DND-41 (cell line): Measurements from ENCODE around the gene EXO1.

Experiments
- ATAC-seq: fragments of 200-7000 bp; cut with Tn5 transposase; 3 replicates; pipeline ENCODE4 v1.9.1; 2021; ENCODE audit warnings: low read depth; ENCODE audit not compliant: insufficient read depth
- DNase-seq: peaks from one replicate; pipeline ENCODE4 v3.0.0-alpha.2; 2020
- H2AFZ ChIP-seq: 2 replicates; pipeline ENCODE4 v1.6.0; 2012; ENCODE audit warnings: low read depth, low read length
- H3K27ac ChIP-seq: 2 replicates; pipeline ENCODE4 v1.5.1; 2012; ENCODE audit warnings: low read length, inconsistent platforms
- H3K27me3 ChIP-seq: fragments of 200-600 bp; sonication (generic); 2 replicates; pipeline ENCODE4 v1.6.0; 2012; ENCODE audit warnings: low read length, mild to moderate bottlenecking, inconsistent platforms; ENCODE audit not compliant: insufficient read depth, poor library complexity
- H3K36me3 ChIP-seq: 2 replicates; pipeline ENCODE4 v1.5.1; 2012; ENCODE audit warnings: low read length, inconsistent platforms; ENCODE audit not compliant: insufficient read depth
- H3K4me1 ChIP-seq: 2 replicates; pipeline ENCODE4 v1.5.1; 2012; ENCODE audit warnings: mild to moderate bottlenecking, low read length; ENCODE audit not compliant: insufficient read depth
- H3K4me2 ChIP-seq: 2 replicates; pipeline ENCODE4 v1.6.0; 2012; ENCODE audit warnings: mild to moderate bottlenecking, moderate library complexity, low read length, inconsistent platforms; ENCODE audit not compliant: insufficient read depth
- H3K4me3 ChIP-seq, 2 experiments: fragments of 200-600 bp in 1 of 2; shearing (Covaris generic) in 1 of 2; 2 replicates each; pipeline ENCODE4 v1.5.1; 2012 to 2016; ENCODE audit warnings: inconsistent platforms in 2 of 2, low read length in 2 of 2, mild to moderate bottlenecking in 2 of 2, low read depth in 1 of 2, moderate library complexity in 1 of 2
- H3K79me2 ChIP-seq: 2 replicates; pipeline ENCODE4 v1.6.0; 2012; ENCODE audit warnings: low read length, inconsistent platforms; ENCODE audit not compliant: insufficient read depth
- H3K9ac ChIP-seq: 2 replicates; pipeline ENCODE4 v1.6.0; 2012; ENCODE audit warnings: low read depth, mild to moderate bottlenecking, inconsistent platforms, low read length, moderate library complexity
- H3K9me3 ChIP-seq: 2 replicates; pipeline ENCODE4 v1.5.1; 2012; ENCODE audit warnings: low read length, moderate library complexity, mild to moderate bottlenecking, inconsistent platforms; ENCODE audit not compliant: insufficient read depth, severe bottlenecking
- H4K20me1 ChIP-seq: 2 replicates; pipeline ENCODE4 v1.6.0; 2012; ENCODE audit warnings: low read length; ENCODE audit not compliant: insufficient read depth
- CTCF ChIP-seq: IDR thresholded peaks from 2 replicates; pipeline ENCODE4 v1.5.1; 2012; ENCODE audit warnings: borderline replicate concordance, low read length, moderate library complexity, mild to moderate bottlenecking; ENCODE audit not compliant: poor library complexity, severe bottlenecking; ENCODE audit errors: extremely low read depth
- EZH2 ChIP-seq: IDR thresholded peaks from 3 replicates; pipeline ENCODE4 v1.6.1; 2012; ENCODE audit warnings: borderline replicate concordance, low read depth, mild to moderate bottlenecking, moderate library complexity, low read length, inconsistent platforms; ENCODE audit not compliant: severe bottlenecking

Gene EXO1

GRCh38 chr1:241834733-241835377, 13.1 kb upstream of the EXO1 start:
- no peaks in the 10 kb centered on the region for H4K20me1 ChIP-seq
- no peaks in the 10 kb centered on the region for H3K4me1 ChIP-seq
- no peak overlapping the region for H3K4me2 ChIP-seq
- H3K9ac ChIP-seq, result no peak overlapping the region
- H3K27ac ChIP-seq, result no peak overlapping the region
- H2AFZ ChIP-seq, result no peak overlapping the region
- no peaks in the 10 kb centered on the region for H3K79me2 ChIP-seq
- H3K4me3 ChIP-seq, result no peak overlapping the region
- H3K27me3 ChIP-seq, result peaks cover 17% of the 10 kb centered on the region
- TF ChIP-seq EZH2, result no peak
- peak; percentile 49 for TF ChIP-seq CTCF
- no peaks in the 10 kb centered on the region for H3K9me3 ChIP-seq
- no peak for DNase-seq
- ATAC-seq, result no peak
- H3K36me3 ChIP-seq, result no peaks in the 10 kb centered on the region

GRCh38 chr1:241836941-241837340, 11.1 kb upstream of the EXO1 start:
- Histone ChIP-seq H3K4me3 (no peak overlapping the region), H3K4me1 (no peaks in the 10 kb centered on the region), H4K20me1 (no peaks in the 10 kb centered on the region), H2AFZ (no peak overlapping the region), H3K27me3 (peaks cover 20% of the 10 kb centered on the region), H3K9ac (no peak overlapping the region), H3K79me2 (no peaks in the 10 kb centered on the region), H3K4me2 (no peak overlapping the region), H3K9me3 (no peaks in the 10 kb centered on the region), H3K27ac (no peak overlapping the region), H3K36me3 (no peaks in the 10 kb centered on the region)
- TF ChIP-seq EZH2 (no peak), CTCF (no peak)
- ATAC-seq (no peak), DNase-seq (no peak)

DNA sequence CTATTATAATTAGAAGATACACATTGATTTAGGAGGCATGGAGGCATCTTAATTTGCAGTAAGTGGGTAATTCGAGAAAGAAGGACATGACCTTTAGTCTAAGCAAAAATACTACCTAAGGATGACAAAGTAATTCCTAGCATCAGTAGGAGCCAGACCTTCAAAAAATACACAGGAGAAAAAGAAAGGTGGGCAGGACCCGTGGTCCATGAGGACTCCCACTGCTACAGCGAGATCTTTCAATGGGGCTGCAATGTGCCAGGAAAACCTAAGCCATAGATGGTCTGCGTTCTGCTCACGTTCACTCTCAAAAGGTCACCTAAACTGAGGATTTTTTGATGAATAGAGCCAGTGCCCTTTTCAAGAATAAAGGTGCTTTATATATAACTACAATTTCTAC, 10.6 kb upstream of the EXO1 start:
- Histone ChIP-seq H4K20me1 (no peaks in the 10 kb centered on the region), H3K4me3 (no peak overlapping the region), H3K4me2 (no peak overlapping the region), H3K36me3 (no peaks in the 10 kb centered on the region), H3K27me3 (peaks cover 16% of the 10 kb centered on the region), H3K79me2 (no peaks in the 10 kb centered on the region), H3K27ac (no peak overlapping the region), H2AFZ (no peak overlapping the region), H3K9ac (no peak overlapping the region), H3K9me3 (no peaks in the 10 kb centered on the region), H3K4me1 (no peaks in the 10 kb centered on the region)
- no peak for ATAC-seq
- no peak for DNase-seq
- TF ChIP-seq CTCF (no peak), EZH2 (no peak)
